Liver (tissue), 3 donors: ENCODE results near the gene TRAF7.

Experiments
- ATF3 ChIP-seq: IDR thresholded peaks from 2 replicates; pipeline ENCODE4 v1.6.1; 2016; ENCODE audit warnings: antibody characterized with exemption
- CTCF ChIP-seq: fragments of 150-350 bp; IDR thresholded peaks from 2 replicates; pipeline ENCODE4 v1.5.1; 2017; ENCODE audit warnings: improper control_type of control experiment, low read depth, low read length; ENCODE audit not compliant: missing input control
- EGR1 ChIP-seq, 2 donors: IDR thresholded peaks; 2 replicates each; pipeline ENCODE4 v1.6.1; 2016 to 2018; ENCODE audit warnings: antibody characterized with exemption in 2 of 2, low read depth in 2 of 2
- GABPA ChIP-seq, 2 donors: IDR thresholded peaks in 1 of 2; conservative IDR thresholded peaks in 1 of 2; 2 replicates each; pipeline ENCODE4 v1.6.1; 2016; ENCODE audit warnings: antibody characterized with exemption in 2 of 2, mild to moderate bottlenecking in 1 of 2, moderate library complexity in 1 of 2
- JUND ChIP-seq, 2 donors: IDR thresholded peaks; 2 replicates each; pipeline ENCODE4 v1.6.1; 2016; ENCODE audit warnings: antibody characterized with exemption in 2 of 2
- RAD21 ChIP-seq, 2 donors: IDR thresholded peaks; 2 replicates each; pipeline ENCODE4 v1.6.1; 2016; ENCODE audit warnings: antibody characterized with exemption in 2 of 2, mild to moderate bottlenecking in 2 of 2
- REST ChIP-seq: IDR thresholded peaks from 2 replicates; pipeline ENCODE4 v1.6.1; 2016; ENCODE audit warnings: antibody characterized with exemption, mild to moderate bottlenecking
- SP1 ChIP-seq: IDR thresholded peaks from 2 replicates; pipeline ENCODE4 v1.6.1; 2018; ENCODE audit warnings: antibody characterized with exemption, mild to moderate bottlenecking
- ZBTB33 ChIP-seq: IDR thresholded peaks from 2 replicates; pipeline ENCODE4 v1.6.1; 2016; ENCODE audit warnings: antibody characterized with exemption
- TF ChIP-seq, protein P1 (sequence below): IDR thresholded peaks from 2 replicates; pipeline ENCODE4 v1.6.1; 2016; ENCODE audit warnings: antibody characterized with exemption
- donor health status: healthy.
- donor health status: healthy.

DNA sequence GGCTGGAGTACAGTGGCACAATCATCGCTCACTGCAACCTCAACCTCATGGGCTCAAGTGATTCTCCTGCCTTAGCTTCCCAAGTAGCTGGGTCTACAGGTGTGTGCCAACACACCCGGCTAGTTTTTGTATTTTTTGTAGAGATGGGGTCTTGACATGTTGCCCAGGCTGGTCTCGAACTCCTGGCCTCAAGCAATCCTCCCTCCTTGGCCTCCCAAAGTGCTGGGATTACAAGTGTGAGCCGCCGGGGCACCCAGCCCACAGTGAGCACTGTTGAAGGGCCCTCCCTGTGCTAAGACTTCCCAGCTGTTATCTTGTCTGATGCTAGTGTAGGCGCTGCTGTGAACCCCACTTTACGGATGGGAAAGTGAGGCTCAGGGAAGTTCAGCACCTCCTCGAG lies 32.8 kb downstream of the TRAF7 start:
- TF ChIP-seq CTCF (no peak), JUND (IDR thresholded peaks at IDR 0.05) (no peak), GABPA (IDR thresholded peaks at IDR 0.05 in 1 of 2, conservative IDR thresholded peaks at IDR 0.05 in 1 of 2) (no peak), ATF3 (no peak), ZBTB33 (no peak), RAD21 (IDR thresholded peaks at IDR 0.05) (no peak), REST (no peak), EGR1 (IDR thresholded peaks at IDR 0.05; ENCODE audit: low read depth in 2 of 2) (no peak), SP1 (no peak)
- TF ChIP-seq, protein P1, sequence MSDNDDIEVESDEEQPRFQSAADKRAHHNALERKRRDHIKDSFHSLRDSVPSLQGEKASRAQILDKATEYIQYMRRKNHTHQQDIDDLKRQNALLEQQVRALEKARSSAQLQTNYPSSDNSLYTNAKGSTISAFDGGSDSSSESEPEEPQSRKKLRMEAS, result no peak
